NCI-H82 treated with DMSO at 0.1 percent for 48 hours (cell line): ENCODE data around the gene ERICH6B.

Experiments
- DNase-seq: peaks from one replicate; lab custom pipeline; 2025; ENCODE audit not compliant: unreplicated experiment; lab: John Stamatoyannopoulos, UW

Gene ERICH6B

DNA sequence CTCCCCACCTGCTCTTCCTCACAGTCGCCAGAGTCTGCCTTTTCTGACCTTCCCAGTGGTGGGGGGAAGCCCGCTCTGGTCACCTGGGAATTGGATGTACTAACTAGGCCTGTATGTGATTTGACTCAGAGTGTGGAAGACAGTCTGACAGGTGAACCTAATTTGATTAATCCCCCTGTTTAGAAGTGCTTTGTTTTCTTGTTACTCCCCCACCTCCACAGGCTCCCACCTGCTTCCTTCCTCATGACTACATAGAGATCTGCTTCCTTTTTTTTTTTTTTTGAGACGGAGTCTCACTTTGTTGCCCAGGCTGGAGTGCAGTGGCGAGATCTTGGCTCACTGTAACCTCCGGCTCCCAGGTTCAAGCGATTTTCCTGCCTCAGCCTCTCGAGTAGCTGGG lies 106.8 kb downstream of the ERICH6B start:
- no peak for DNase-seq

GRCh38 chr13:45506811-45507210 lies 108.7 kb downstream of the ERICH6B start:
- DNase-seq, result no peak

GRCh38 chr13:45503658-45504057 lies 111.9 kb downstream of the ERICH6B start:
- DNase-seq, result no peak

- DNase-seq, result no peak
These were observed 114.4 kb downstream of the ERICH6B start for GRCh38 chr13:45501175-45501526.

GRCh38 chr13:45500492-45501174 lies 114.9 kb downstream of the ERICH6B start:
- DNase-seq, result no peak

- DNase-seq, result no peak
These were observed 118.6 kb downstream of the ERICH6B start for GRCh38 chr13:45496942-45497341.

GRCh38 chr13:45492538-45492937 lies 123.0 kb downstream of the ERICH6B start:
- DNase-seq, result no peak
